ENCODE measurements around the gene TTC28. TPM values are rescaled to one million over a fixed set of nuclear protein-coding genes. Genes with fewer than 3 reads are reported as not detected.

TTC28 gene
- total RNA-seq, 2 donors from 2014 or later, result 94.2 to 170 TPM

- H3K4me3 ChIP-seq, result no peak overlapping the region
- TF ChIP-seq, protein P1, sequence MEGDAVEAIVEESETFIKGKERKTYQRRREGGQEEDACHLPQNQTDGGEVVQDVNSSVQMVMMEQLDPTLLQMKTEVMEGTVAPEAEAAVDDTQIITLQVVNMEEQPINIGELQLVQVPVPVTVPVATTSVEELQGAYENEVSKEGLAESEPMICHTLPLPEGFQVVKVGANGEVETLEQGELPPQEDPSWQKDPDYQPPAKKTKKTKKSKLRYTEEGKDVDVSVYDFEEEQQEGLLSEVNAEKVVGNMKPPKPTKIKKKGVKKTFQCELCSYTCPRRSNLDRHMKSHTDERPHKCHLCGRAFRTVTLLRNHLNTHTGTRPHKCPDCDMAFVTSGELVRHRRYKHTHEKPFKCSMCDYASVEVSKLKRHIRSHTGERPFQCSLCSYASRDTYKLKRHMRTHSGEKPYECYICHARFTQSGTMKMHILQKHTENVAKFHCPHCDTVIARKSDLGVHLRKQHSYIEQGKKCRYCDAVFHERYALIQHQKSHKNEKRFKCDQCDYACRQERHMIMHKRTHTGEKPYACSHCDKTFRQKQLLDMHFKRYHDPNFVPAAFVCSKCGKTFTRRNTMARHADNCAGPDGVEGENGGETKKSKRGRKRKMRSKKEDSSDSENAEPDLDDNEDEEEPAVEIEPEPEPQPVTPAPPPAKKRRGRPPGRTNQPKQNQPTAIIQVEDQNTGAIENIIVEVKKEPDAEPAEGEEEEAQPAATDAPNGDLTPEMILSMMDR (IDR thresholded peaks at IDR 0.05), result no peak
- no peak overlapping the region for H3K27ac ChIP-seq
- H3K36me3 ChIP-seq, result no peaks in the 10 kb centered on the region
- H3K4me1 ChIP-seq (ENCODE audit: control insufficient read depth in 1 of 2, low read depth in 2 of 2), result no peaks in the 10 kb centered on the region
- no peak for DNase-seq (ENCODE audit: low spot score)
- ATAC-seq (ENCODE audit: insufficient number of reproducible peaks, low FRiP score, low read depth), result no peak
- no peaks in the 10 kb centered on the region for H3K9me3 ChIP-seq
- H3K27me3 ChIP-seq (replicated peaks; ENCODE audit: insufficient read depth), result no peaks in the 10 kb centered on the region
Observed at GRCh38 chr22:28054819-28055208, 624.8 kb downstream of the TTC28 start.

GRCh38 chr22:28053896-28054818 is 625.5 kb downstream of the TTC28 start:
- Histone ChIP-seq H3K4me1 (ENCODE audit: control insufficient read depth in 1 of 2, low read depth in 2 of 2) (no peaks in the 10 kb centered on the region), H3K27ac (no peak overlapping the region), H3K9me3 (no peaks in the 10 kb centered on the region), H3K27me3 (replicated peaks; ENCODE audit: insufficient read depth) (no peaks in the 10 kb centered on the region), H3K36me3 (no peaks in the 10 kb centered on the region), H3K4me3 (no peak overlapping the region)
- DNase-seq (ENCODE audit: low spot score) (no peak), ATAC-seq (ENCODE audit: insufficient number of reproducible peaks, low FRiP score, low read depth) (no peak)
- TF ChIP-seq, protein P1 (IDR thresholded peaks at IDR 0.05), result no peak

- no peak for DNase-seq (ENCODE audit: low spot score)
- Histone ChIP-seq H3K4me1 (ENCODE audit: control insufficient read depth in 1 of 2, low read depth in 2 of 2) (no peaks in the 10 kb centered on the region), H3K9me3 (no peaks in the 10 kb centered on the region), H3K27ac (no peak overlapping the region), H3K27me3 (replicated peaks; ENCODE audit: insufficient read depth) (no peaks in the 10 kb centered on the region), H3K4me3 (no peak overlapping the region), H3K36me3 (no peaks in the 10 kb centered on the region)
- no peak for ATAC-seq (ENCODE audit: insufficient number of reproducible peaks, low FRiP score, low read depth)
- TF ChIP-seq, protein P1 (IDR thresholded peaks at IDR 0.05), result no peak
Observed at GRCh38 chr22:28052825-28053269, 626.8 kb downstream of the TTC28 start.

DNA sequence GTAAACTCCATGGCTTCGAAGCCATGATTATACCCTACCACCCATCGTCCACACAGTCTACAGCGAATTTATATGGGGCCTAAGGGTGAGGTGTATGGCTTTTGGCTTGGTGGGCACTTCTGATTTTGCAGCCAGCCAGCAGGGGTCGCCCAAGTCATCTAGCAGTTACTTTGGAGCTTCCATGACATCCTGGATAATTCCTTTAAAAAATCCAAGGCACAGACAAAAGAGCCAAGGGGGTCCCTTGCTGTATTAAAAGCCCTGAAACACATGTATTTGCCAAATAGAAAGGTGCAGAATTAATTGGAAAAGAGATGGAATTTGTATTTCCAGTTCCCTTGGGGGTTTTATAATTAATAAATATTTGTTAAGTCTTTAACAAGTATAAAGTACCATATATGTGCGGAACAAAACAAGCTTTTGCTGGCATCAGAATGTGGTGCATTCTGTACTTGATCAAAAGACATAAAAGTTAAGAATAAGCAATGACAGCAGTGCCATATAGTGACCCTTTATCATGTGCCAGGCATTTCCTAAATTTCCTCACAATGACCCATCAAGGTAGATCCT is 627.8 kb downstream of the TTC28 start:
- no peaks in the 10 kb centered on the region for H3K9me3 ChIP-seq
- H3K36me3 ChIP-seq, result no peaks in the 10 kb centered on the region
- no peaks in the 10 kb centered on the region for H3K4me1 ChIP-seq (ENCODE audit: control insufficient read depth in 1 of 2, low read depth in 2 of 2)
- no peak for DNase-seq (ENCODE audit: low spot score)
- no peak overlapping the region for H3K27ac ChIP-seq
- TF ChIP-seq, protein P1 (IDR thresholded peaks at IDR 0.05), result peak; percentile 85
- no peaks in the 10 kb centered on the region for H3K27me3 ChIP-seq (replicated peaks; ENCODE audit: insufficient read depth)
- ATAC-seq (ENCODE audit: insufficient number of reproducible peaks, low FRiP score, low read depth), result no peak
- no peak overlapping the region for H3K4me3 ChIP-seq

- Histone ChIP-seq H3K36me3 (no peaks in the 10 kb centered on the region), H3K27me3 (replicated peaks; ENCODE audit: insufficient read depth) (no peaks in the 10 kb centered on the region), H3K4me1 (ENCODE audit: control insufficient read depth in 1 of 2, low read depth in 2 of 2) (no peaks in the 10 kb centered on the region), H3K9me3 (no peaks in the 10 kb centered on the region), H3K4me3 (no peak overlapping the region), H3K27ac (no peak overlapping the region)
- TF ChIP-seq, protein P1 (IDR thresholded peaks at IDR 0.05), result no peak
- DNase-seq (ENCODE audit: low spot score) (no peak), ATAC-seq (ENCODE audit: insufficient number of reproducible peaks, low FRiP score, low read depth) (no peak)
Observed at GRCh38 chr22:28051091-28051786, 628.4 kb downstream of the TTC28 start.

Measured in thoracic aorta (tissue), 2 donors.